ENCODE data around the gene PDE4C. TPM values are rescaled to one million over a fixed set of nuclear protein-coding genes. Genes with fewer than 3 reads are reported as not detected.

PDE4C gene
- total and polyA plus RNA-seq, 9 of the 15 experiments (the other 6 are each of a cell fraction or from before 2014, with no cell fraction given) = 0.04 to 0.91 (median 0.20) TPM; not detected in 1

DNA sequence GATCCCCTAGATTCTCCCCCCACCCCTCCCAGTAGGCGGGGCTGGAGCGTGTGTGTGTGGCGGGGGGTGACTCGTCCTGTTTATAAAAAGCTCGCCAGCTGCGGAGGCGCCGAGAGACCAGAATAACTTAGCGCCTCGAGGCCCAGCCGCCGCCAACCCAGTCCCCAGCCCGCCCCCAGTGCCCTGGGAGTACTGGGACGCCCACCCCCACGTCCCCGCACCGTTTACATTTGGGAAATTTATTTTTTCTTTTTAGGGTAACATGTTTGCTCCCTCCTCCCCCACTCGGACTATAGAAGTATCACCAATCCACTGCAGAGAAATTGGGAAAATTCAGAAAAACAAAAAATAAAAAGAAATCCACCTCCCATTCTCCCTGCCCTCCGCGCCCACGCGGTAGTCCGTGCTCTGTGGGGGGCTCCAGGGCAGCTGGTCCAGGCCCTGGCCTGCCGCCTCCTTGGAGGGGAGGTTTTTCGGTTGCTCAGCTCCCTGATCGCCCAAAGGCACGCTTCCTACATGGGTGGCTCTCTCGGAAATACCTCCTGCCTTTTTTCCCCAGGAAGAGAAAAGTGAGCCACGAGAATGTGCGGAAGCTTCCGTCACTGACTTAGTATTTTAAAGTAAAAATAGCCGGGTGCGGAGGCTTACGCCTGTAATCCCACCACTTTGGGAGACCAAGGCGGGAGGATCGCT, 20.9 kb downstream of the PDE4C start (continued):
- TF ChIP-seq MGA (IDR thresholded peaks at IDR 0.05) (peak; percentile 14; the same call in 1 of the 2 replicates), CBFA2T3 (IDR thresholded peaks at IDR 0.05) (no peak), NFATC3 (IDR thresholded peaks at IDR 0.05) (0 out of 2 replicates have a peak, but pooled peaks have one; percentile 39), DPF2 (IDR thresholded peaks at IDR 0.05) (no peak), ZBTB34 (CRISPR knock-in tag; IDR thresholded peaks at IDR 0.05) (no peak), PHF8 (IDR thresholded peaks at IDR 0.05; ENCODE audit: borderline replicate concordance, low read length) (peak; percentile 28; the same call in 1 of the 2 replicates), CXXC5 (CRISPR knock-in tag; IDR thresholded peaks at IDR 0.05) (peak; percentile 58; the same call in 1 of the 2 replicates), PPARD (CRISPR knock-in tag; IDR thresholded peaks at IDR 0.05) (no peak), TARDBP (IDR thresholded peaks at IDR 0.05) (no peak), KAT2B (IDR thresholded peaks at IDR 0.05; ENCODE audit: low read depth, low read length) (no peak), HNRNPLL (IDR thresholded peaks at IDR 0.05; ENCODE audit: low read depth, low read length, poor library complexity, severe bottlenecking) (peak; percentile 88), DIDO1 (tag; IDR thresholded peaks at IDR 0.05; ENCODE audit: low read depth) (no peak)
- TF ChIP-seq, protein P1, sequence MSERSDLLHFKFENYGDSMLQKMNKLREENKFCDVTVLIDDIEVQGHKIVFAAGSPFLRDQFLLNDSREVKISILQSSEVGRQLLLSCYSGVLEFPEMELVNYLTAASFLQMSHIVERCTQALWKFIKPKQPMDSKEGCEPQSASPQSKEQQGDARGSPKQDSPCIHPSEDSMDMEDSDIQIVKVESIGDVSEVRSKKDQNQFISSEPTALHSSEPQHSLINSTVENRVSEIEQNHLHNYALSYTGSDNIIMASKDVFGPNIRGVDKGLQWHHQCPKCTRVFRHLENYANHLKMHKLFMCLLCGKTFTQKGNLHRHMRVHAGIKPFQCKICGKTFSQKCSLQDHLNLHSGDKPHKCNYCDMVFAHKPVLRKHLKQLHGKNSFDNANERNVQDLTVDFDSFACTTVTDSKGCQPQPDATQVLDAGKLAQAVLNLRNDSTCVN (CRISPR knock-in tag; IDR thresholded peaks at IDR 0.05) = no peak
